ENCODE data around the gene PCYT1A.

The PCYT1A gene

DNA sequence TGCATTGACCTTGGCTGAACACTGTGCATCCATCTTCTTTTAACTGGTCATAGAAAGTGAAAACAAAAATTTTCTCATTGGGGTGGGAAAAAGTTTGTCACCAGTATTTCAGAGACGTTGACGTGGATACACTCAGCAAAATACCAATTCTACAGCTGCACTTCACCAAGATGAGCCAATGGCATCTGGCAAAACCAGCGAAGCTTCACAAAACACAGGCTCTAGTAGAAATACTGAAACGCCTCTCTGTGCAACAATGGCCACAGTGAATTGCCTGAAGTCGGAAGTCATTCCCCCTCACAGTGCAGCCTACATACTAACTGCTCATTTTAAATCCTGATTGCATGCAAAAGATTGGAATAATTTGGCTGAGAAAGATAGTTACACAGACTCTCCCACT lies 17.0 kb downstream of the PCYT1A start:
- no peak overlapping the region for H3K4me3 ChIP-seq (ENCODE audit: low read depth, low read length)
- DNase-seq (ENCODE audit: low read depth): no peak
- TF ChIP-seq, protein P1, sequence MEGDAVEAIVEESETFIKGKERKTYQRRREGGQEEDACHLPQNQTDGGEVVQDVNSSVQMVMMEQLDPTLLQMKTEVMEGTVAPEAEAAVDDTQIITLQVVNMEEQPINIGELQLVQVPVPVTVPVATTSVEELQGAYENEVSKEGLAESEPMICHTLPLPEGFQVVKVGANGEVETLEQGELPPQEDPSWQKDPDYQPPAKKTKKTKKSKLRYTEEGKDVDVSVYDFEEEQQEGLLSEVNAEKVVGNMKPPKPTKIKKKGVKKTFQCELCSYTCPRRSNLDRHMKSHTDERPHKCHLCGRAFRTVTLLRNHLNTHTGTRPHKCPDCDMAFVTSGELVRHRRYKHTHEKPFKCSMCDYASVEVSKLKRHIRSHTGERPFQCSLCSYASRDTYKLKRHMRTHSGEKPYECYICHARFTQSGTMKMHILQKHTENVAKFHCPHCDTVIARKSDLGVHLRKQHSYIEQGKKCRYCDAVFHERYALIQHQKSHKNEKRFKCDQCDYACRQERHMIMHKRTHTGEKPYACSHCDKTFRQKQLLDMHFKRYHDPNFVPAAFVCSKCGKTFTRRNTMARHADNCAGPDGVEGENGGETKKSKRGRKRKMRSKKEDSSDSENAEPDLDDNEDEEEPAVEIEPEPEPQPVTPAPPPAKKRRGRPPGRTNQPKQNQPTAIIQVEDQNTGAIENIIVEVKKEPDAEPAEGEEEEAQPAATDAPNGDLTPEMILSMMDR (IDR thresholded peaks at IDR 0.05; ENCODE audit: insufficient read depth, low read depth, low read length, missing control alignments): no peak

DNA sequence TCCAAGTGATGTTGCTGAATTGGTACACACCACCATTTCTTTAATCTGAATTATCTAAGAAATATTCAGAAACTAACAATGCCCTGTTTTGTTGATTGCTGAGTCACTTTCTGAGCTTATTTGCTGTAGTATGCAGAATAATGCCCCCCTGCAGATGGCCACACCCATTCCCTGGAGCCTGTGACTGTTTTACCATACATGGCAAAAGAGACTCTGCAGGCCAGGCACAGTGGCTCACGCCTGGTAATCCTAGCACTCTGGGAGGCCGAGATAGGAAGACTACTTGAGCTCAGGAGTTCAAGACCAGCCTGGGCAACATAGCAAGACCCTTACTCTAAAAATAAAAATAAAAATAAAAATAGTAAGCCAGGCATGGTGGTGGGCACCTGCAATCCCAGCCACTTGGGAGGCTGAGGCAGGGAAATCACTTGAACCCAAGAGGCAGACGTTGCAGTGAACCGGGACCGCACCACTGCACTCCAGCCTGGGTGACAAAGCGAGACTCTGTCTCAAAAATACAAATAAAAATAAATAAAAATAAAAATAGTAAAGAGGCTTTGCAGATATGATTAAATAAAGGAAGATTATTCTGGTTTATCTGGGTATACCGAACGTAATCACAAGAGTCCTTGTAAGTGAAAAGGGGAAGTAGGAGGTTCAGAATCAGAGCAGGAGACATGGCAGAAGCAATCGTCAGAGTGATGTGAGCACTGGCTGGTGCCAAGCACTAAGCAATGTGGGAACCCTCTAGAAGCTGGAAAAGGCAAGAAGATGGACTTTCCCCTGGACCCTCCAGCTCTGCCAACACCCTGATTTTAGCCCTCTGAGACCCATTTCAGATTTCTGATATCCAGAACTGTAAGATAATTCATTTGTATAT lies 19.0 kb downstream of the PCYT1A start:
- TF ChIP-seq, protein P1 (IDR thresholded peaks at IDR 0.05; ENCODE audit: insufficient read depth, low read depth, low read length, missing control alignments): no peak
- no peak overlapping the region for H3K4me3 ChIP-seq (ENCODE audit: low read depth, low read length)
- no peak for DNase-seq (ENCODE audit: low read depth)

DNA sequence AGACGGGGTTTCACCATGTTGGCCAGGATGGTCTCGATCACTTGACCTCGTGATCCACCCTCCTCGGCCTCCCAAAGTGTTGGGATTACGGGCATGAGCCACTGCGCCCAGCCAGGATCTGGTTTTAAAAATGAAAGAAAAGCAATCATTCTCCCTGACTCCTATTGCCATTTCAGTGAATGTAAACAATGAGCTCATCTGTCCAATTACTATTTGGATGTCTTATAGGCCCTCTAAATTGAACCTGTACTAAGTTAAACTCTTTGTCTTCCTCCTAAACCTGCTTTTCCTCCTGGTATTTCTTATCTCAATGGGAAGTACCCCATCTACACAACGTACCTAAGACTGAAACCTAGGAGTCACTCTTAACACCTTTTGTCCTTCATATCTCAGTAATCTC lies 23.7 kb downstream of the PCYT1A start:
- DNase-seq (ENCODE audit: low read depth): no peak
- H3K4me3 ChIP-seq (ENCODE audit: low read depth, low read length): no peak overlapping the region
- TF ChIP-seq, protein P1 (IDR thresholded peaks at IDR 0.05; ENCODE audit: insufficient read depth, low read depth, low read length, missing control alignments): no peak

DNA sequence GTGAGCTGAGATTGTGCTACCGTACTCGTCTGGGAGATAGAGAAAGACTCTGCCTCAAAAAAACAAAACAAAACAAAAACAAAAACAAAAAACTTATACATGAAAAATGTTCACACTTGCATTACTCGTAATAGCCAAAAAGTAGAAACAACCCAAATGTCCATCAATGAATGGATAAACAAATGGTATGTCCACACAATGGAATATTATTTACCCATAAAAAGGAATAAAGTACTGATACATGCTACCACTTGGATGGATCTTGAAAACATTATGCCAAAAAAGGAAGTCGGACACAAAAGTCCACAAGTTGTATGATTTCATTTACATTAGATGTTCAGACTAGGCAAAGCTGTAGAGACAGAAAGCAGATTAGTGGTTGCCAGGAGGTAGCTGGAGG lies 26.7 kb downstream of the PCYT1A start:
- no peak for DNase-seq (ENCODE audit: low read depth)
- TF ChIP-seq, protein P1 (IDR thresholded peaks at IDR 0.05; ENCODE audit: insufficient read depth, low read depth, low read length, missing control alignments): no peak
- no peak overlapping the region for H3K4me3 ChIP-seq (ENCODE audit: low read depth, low read length)

DNA sequence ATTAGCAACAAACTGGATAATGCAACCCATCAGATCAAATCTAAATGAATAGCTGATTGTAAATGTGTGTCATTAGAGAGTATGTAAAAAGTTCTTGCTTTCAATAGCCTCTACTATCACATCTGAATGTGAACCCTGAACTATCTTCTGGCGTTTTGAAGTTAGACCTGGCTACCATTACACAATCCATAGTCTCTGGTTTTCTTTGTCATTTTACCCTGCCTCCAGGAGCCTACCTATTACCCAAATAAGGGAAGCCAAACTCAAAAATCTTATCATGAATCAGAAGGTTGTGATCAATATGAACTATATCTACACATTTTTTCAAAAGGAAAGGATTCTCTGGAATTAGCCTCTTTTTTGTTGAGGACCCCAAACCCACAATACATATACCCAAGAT lies 31.8 kb downstream of the PCYT1A start:
- no peak overlapping the region for H3K4me3 ChIP-seq (ENCODE audit: low read depth, low read length)
- TF ChIP-seq, protein P1 (IDR thresholded peaks at IDR 0.05; ENCODE audit: insufficient read depth, low read depth, low read length, missing control alignments): no peak
- no peak for DNase-seq (ENCODE audit: low read depth)

DNA sequence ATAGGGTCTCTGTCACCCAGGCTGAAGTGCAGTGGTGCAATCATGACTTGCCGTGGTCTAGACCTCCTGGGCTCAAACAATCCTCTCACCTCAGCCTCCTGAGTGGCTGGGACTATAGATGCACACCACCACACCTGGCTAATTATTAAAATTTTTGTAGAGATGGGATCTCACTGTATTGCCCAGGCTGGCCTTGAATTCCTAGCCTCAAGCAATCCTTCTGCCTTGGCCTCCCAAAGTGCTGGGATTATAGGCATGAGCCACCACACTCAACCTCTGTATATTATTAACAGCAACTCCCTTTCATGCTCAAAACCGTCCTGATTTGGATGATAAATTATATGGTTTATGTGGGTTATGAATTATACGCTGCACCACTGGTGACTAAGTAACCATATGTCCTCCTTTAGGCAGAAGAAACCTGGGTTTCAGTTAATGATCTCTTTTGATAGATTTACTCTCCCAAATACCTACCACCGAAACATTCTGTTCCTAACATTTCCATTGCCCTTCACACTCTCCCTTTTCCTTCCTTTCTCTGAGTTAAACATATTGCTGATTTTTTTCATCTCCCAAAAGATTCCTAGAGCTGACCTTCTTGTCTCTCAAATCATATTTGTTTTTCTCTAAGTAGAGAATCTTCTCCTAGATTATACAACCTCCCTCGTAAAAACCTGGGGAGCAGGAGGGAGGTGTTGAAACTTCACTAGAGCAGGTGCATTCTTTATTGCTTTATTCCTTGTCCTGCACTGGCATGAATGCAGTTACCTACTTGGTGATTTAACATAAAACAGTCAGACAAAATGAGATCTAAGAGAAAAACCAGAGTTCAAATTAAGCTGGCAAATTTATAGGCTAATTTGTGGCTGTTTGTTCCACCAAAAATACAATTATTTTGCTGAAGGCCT lies 32.9 kb downstream of the PCYT1A start:
- no peak for DNase-seq (ENCODE audit: low read depth)
- TF ChIP-seq, protein P1 (IDR thresholded peaks at IDR 0.05; ENCODE audit: insufficient read depth, low read depth, low read length, missing control alignments): no peak
- H3K4me3 ChIP-seq (ENCODE audit: low read depth, low read length): no peak overlapping the region
